Liver (tissue), 9 donors: ENCODE measurements around the gene SH3BP2. TPM values are rescaled to one million over a fixed set of nuclear protein-coding genes. Genes with fewer than 3 reads are reported as not detected.

Experiments
- DNase-seq: peaks from one replicate; pipeline ENCODE4 v3.0.0-alpha.2; 2017; ENCODE audit warnings: low spot score
- H3K27ac ChIP-seq, 2 donors: one replicate each; pipeline ENCODE4 v1.7.0; 2013; ENCODE audit warnings: inconsistent platforms in 2 of 2, low read length in 2 of 2, control low read depth in 1 of 2, low read depth in 1 of 2, mild to moderate bottlenecking in 1 of 2
- H3K27me3 ChIP-seq, 4 donors: one replicate each; pipeline versions ENCODE4 v1.6.1 to v1.7.0; 2013; ENCODE audit warnings: low read length in 3 of 4, inconsistent platforms in 1 of 4, mild to moderate bottlenecking in 1 of 4, moderate library complexity in 1 of 4; ENCODE audit not compliant: control insufficient read depth in 4 of 4, insufficient read depth in 4 of 4
- H3K36me3 ChIP-seq, 4 donors: one replicate each; pipeline versions ENCODE4 v1.6.1 to v1.7.0; 2013; ENCODE audit warnings: low read length in 3 of 4, mild to moderate bottlenecking in 3 of 4, low read depth in 1 of 4, moderate library complexity in 1 of 4; ENCODE audit not compliant: control insufficient read depth in 4 of 4, insufficient read depth in 3 of 4
- H3K4me1 ChIP-seq, 4 donors: one replicate each; pipeline versions ENCODE4 v1.6.1 to v1.7.0; 2013; ENCODE audit warnings: low read length in 3 of 4, mild to moderate bottlenecking in 3 of 4, moderate library complexity in 1 of 4; ENCODE audit not compliant: control insufficient read depth in 4 of 4, insufficient read depth in 4 of 4
- H3K4me3 ChIP-seq, 3 donors: one replicate each; pipeline versions ENCODE4 v1.6.1 to v1.7.0; 2013; ENCODE audit warnings: low read length in 3 of 3, control low read depth in 1 of 3, low read depth in 1 of 3, mild to moderate bottlenecking in 1 of 3
- H3K9ac ChIP-seq, 2 donors: one replicate each; pipeline ENCODE4 v1.7.0; 2013; ENCODE audit warnings: low read length in 2 of 2, mild to moderate bottlenecking in 2 of 2, moderate library complexity in 2 of 2, control low read depth in 1 of 2, low read depth in 1 of 2
- H3K9me3 ChIP-seq, 4 donors: one replicate each; pipeline versions ENCODE4 v1.6.1 to v1.7.0; 2013; ENCODE audit warnings: low read length in 3 of 4; ENCODE audit not compliant: control insufficient read depth in 4 of 4
- FOXA1 ChIP-seq: IDR thresholded peaks from 2 replicates; pipeline ENCODE4 v1.6.1; 2016; ENCODE audit warnings: antibody characterized with exemption
- FOXA2 ChIP-seq: IDR thresholded peaks from 2 replicates; pipeline ENCODE4 v1.6.1; 2016; ENCODE audit warnings: antibody characterized with exemption
- GABPA ChIP-seq, 2 donors: IDR thresholded peaks in 1 of 2; conservative IDR thresholded peaks in 1 of 2; 2 replicates each; pipeline ENCODE4 v1.6.1; 2016; ENCODE audit warnings: antibody characterized with exemption in 2 of 2, mild to moderate bottlenecking in 1 of 2, moderate library complexity in 1 of 2
- HNF4A ChIP-seq, 2 donors: conservative IDR thresholded peaks; 2 replicates each; pipeline ENCODE4 v1.6.1; 2016; ENCODE audit warnings: antibody characterized with exemption in 2 of 2, mild to moderate bottlenecking in 2 of 2
- JUND ChIP-seq, 2 donors: IDR thresholded peaks; 2 replicates each; pipeline ENCODE4 v1.6.1; 2016; ENCODE audit warnings: antibody characterized with exemption in 2 of 2
- NR2F2 ChIP-seq: IDR thresholded peaks from 2 replicates; pipeline ENCODE4 v1.6.1; 2016; ENCODE audit warnings: antibody characterized with exemption
- RAD21 ChIP-seq, 2 donors: IDR thresholded peaks; 2 replicates each; pipeline ENCODE4 v1.6.1; 2016; ENCODE audit warnings: antibody characterized with exemption in 2 of 2, mild to moderate bottlenecking in 2 of 2
- RXRA ChIP-seq, 2 donors: IDR thresholded peaks; 2 replicates each; pipeline ENCODE4 v1.6.1; 2017 to 2018; ENCODE audit warnings: antibody characterized with exemption in 2 of 2, mild to moderate bottlenecking in 1 of 2
- SP1 ChIP-seq: IDR thresholded peaks from 2 replicates; pipeline ENCODE4 v1.6.1; 2018; ENCODE audit warnings: antibody characterized with exemption, mild to moderate bottlenecking
- TAF1 ChIP-seq: conservative IDR thresholded peaks from 2 replicates; pipeline ENCODE4 v1.6.1; 2016; ENCODE audit warnings: antibody characterized with exemption, mild to moderate bottlenecking
- YY1 ChIP-seq: IDR thresholded peaks from 2 replicates; pipeline ENCODE4 v1.6.1; 2016; ENCODE audit warnings: antibody characterized with exemption, mild to moderate bottlenecking
- WGBS: extraction: QIAGEN DNeasy Blood & Tissue Kit; methylation state at CpG from one replicate; pipeline ENCODE4 v1.1.7; 2013; 5-methylcytosine and 5-hydroxymethylcytosine counted together
- polyA plus RNA-seq, 2 donors: library from polyadenylated mRNA; stranded (reverse) in 1 of 2; unstranded in 1 of 2; fragments of 200-250 nt in 1 of 2; fragments of >200 nt in 1 of 2; fragmentation: Nextera tagmentation in 1 of 2; extraction: Ambion mirVana in 1 of 2; gene quantifications; one replicate each; pipeline versions ENCODE4 v1.2.1 to v1.2.3, GENCODE V29; 2013 to 2015
- total RNA-seq, 2 donors: library from RNA; depleted of rRNA; stranded (reverse); fragments of >200 nt; gene quantifications; one replicate each; pipeline ENCODE4 v1.2.3, GENCODE V29; 2014
- TF ChIP-seq, protein P1 (sequence below): IDR thresholded peaks from 2 replicates; pipeline ENCODE4 v1.6.1; 2016; ENCODE audit warnings: antibody characterized with exemption
- TF ChIP-seq, protein P2 (sequence below): IDR thresholded peaks from 2 replicates; pipeline ENCODE4 v1.6.1; 2016; ENCODE audit warnings: antibody characterized with exemption
- TF ChIP-seq, protein P3 (sequence below): IDR thresholded peaks from 2 replicates; pipeline ENCODE4 v1.6.1; 2016; ENCODE audit warnings: antibody characterized with exemption
- TF ChIP-seq, protein P4 (sequence below): fragments of 150-350 bp; IDR thresholded peaks from 2 replicates; pipeline ENCODE4 v1.5.1; 2017; ENCODE audit warnings: improper control_type of control experiment, low read depth, low read length; ENCODE audit not compliant: missing input control
- TF ChIP-seq, protein P5 (sequence below): IDR thresholded peaks from 2 replicates; pipeline ENCODE4 v1.6.1; 2016; ENCODE audit warnings: antibody characterized with exemption, mild to moderate bottlenecking
- donor health status: healthy.
- donor health status: healthy.
- donor health status: healthy.
- donor health status: healthy.
- donor health status: healthy.

Gene SH3BP2
- total and polyA plus RNA-seq, 4 donors: 17.9 to 80.2 (median 38.5) TPM

DNA sequence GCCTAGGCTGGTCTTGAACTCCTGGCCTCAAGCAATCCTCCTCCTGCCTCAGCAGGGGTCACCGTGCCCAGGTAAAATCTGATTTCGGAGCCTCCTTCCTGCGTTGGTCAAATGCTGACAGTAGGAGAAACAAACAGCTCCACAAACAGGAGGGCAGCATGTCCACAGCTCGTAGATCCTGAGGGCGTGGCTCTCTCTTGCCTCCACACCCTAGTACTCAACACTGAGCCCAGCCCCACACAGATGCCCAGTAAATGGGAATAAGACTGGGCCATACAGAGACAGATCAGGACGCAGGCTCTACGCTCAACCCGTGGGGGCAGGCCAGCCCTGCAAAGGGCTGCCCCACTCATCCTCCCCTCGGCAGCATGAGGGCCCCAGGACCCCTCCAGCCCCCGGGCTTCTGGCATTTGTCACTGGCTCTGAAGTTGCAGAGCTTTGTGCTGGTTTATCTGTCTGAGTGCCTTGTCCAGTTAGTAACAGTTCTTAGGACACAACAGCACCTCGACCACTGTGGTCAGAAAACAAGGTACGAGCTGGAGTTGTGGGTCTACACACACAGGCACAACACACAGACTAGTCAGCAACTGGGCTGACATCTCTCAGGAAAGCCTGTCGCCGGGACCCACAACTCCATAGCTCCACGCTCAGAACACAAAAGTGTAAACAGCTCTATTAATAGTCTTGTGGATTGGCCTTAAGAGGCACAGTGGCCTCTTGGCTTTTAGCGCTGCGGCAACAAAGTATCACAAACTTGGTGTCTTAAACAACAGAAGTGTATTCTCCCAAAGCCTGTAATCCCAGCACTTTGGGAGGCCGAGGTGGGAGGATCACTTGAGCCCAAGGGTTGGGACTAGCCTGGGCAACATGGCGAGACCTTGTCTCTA lies 41.9 kb upstream of the SH3BP2 start:
- TF ChIP-seq HNF4A (conservative IDR thresholded peaks at IDR 0.05) (no peak), GABPA (IDR thresholded peaks at IDR 0.05 in 1 of 2, conservative IDR thresholded peaks at IDR 0.05 in 1 of 2) (no peak), RXRA (IDR thresholded peaks at IDR 0.05) (no peak), SP1 (no peak), JUND (IDR thresholded peaks at IDR 0.05) (no peak), TAF1 (no peak)
- TF ChIP-seq, protein P1, sequence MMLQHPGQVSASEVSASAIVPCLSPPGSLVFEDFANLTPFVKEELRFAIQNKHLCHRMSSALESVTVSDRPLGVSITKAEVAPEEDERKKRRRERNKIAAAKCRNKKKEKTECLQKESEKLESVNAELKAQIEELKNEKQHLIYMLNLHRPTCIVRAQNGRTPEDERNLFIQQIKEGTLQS: no peak
- TF ChIP-seq, protein P2, sequence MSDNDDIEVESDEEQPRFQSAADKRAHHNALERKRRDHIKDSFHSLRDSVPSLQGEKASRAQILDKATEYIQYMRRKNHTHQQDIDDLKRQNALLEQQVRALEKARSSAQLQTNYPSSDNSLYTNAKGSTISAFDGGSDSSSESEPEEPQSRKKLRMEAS: no peak
- TF ChIP-seq, protein P3, sequence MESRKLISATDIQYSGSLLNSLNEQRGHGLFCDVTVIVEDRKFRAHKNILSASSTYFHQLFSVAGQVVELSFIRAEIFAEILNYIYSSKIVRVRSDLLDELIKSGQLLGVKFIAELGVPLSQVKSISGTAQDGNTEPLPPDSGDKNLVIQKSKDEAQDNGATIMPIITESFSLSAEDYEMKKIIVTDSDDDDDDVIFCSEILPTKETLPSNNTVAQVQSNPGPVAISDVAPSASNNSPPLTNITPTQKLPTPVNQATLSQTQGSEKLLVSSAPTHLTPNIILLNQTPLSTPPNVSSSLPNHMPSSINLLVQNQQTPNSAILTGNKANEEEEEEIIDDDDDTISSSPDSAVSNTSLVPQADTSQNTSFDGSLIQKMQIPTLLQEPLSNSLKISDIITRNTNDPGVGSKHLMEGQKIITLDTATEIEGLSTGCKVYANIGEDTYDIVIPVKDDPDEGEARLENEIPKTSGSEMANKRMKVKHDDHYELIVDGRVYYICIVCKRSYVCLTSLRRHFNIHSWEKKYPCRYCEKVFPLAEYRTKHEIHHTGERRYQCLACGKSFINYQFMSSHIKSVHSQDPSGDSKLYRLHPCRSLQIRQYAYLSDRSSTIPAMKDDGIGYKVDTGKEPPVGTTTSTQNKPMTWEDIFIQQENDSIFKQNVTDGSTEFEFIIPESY: no peak
- Histone ChIP-seq H3K27me3 (no peaks in the 10 kb centered on the region), H3K4me3 (no peak overlapping the region), H3K36me3 (peaks cover 5 to 17% (median 15%) of the 10 kb centered on the region in 4 donors), H3K9me3 (no peaks in the 10 kb centered on the region), H3K9ac (no peak overlapping the region), H3K27ac (no peak overlapping the region), H3K4me1 (peaks cover 0 to 11% (median 8%) of the 10 kb centered on the region in 4 donors)
- no peak for DNase-seq
- WGBS: 82% methylated on average over 19 of the region's 19 CpGs

DNA sequence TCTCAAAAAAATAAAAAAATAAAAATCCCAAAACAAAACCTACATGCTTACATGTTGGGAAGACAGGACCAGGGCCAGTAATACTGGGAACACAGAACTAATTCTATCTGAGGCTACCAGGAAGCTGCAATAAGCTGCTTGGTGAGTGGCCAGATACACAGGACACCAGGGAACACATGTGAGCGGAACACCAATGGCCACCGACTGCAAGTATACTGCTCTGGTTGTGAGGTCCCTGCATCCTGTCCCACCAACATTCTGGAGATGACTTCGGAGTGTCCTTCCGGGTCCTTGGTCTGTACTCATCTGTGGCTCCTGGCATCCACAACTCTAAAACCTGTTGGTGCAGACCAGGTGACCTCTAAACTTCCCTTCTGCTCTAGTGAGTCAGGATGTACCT lies 39.4 kb upstream of the SH3BP2 start:
- no peak for TF ChIP-seq TAF1
- TF ChIP-seq YY1: no peak
- TF ChIP-seq FOXA2: no peak
- TF ChIP-seq, protein P4, sequence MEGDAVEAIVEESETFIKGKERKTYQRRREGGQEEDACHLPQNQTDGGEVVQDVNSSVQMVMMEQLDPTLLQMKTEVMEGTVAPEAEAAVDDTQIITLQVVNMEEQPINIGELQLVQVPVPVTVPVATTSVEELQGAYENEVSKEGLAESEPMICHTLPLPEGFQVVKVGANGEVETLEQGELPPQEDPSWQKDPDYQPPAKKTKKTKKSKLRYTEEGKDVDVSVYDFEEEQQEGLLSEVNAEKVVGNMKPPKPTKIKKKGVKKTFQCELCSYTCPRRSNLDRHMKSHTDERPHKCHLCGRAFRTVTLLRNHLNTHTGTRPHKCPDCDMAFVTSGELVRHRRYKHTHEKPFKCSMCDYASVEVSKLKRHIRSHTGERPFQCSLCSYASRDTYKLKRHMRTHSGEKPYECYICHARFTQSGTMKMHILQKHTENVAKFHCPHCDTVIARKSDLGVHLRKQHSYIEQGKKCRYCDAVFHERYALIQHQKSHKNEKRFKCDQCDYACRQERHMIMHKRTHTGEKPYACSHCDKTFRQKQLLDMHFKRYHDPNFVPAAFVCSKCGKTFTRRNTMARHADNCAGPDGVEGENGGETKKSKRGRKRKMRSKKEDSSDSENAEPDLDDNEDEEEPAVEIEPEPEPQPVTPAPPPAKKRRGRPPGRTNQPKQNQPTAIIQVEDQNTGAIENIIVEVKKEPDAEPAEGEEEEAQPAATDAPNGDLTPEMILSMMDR: no peak
- TF ChIP-seq, protein P2: no peak
- TF ChIP-seq HNF4A (conservative IDR thresholded peaks at IDR 0.05): no peak
- TF ChIP-seq, protein P3: no peak
- TF ChIP-seq, protein P5, sequence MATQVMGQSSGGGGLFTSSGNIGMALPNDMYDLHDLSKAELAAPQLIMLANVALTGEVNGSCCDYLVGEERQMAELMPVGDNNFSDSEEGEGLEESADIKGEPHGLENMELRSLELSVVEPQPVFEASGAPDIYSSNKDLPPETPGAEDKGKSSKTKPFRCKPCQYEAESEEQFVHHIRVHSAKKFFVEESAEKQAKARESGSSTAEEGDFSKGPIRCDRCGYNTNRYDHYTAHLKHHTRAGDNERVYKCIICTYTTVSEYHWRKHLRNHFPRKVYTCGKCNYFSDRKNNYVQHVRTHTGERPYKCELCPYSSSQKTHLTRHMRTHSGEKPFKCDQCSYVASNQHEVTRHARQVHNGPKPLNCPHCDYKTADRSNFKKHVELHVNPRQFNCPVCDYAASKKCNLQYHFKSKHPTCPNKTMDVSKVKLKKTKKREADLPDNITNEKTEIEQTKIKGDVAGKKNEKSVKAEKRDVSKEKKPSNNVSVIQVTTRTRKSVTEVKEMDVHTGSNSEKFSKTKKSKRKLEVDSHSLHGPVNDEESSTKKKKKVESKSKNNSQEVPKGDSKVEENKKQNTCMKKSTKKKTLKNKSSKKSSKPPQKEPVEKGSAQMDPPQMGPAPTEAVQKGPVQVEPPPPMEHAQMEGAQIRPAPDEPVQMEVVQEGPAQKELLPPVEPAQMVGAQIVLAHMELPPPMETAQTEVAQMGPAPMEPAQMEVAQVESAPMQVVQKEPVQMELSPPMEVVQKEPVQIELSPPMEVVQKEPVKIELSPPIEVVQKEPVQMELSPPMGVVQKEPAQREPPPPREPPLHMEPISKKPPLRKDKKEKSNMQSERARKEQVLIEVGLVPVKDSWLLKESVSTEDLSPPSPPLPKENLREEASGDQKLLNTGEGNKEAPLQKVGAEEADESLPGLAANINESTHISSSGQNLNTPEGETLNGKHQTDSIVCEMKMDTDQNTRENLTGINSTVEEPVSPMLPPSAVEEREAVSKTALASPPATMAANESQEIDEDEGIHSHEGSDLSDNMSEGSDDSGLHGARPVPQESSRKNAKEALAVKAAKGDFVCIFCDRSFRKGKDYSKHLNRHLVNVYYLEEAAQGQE: no peak
- no peak for TF ChIP-seq SP1
- no peak for TF ChIP-seq GABPA (IDR thresholded peaks at IDR 0.05 in 1 of 2, conservative IDR thresholded peaks at IDR 0.05 in 1 of 2)
- TF ChIP-seq FOXA1: no peak
- TF ChIP-seq RAD21 (IDR thresholded peaks at IDR 0.05): no peak
- TF ChIP-seq, protein P1: no peak
- no peak for TF ChIP-seq NR2F2
- peaks cover 0 to 12% (median 8%) of the 10 kb centered on the region in 4 donors for H3K4me1 ChIP-seq
- peaks cover 0 to 3% (median 3%) of the 10 kb centered on the region in 4 donors for H3K36me3 ChIP-seq
- 93% methylated on average over 4 of the region's 4 CpGs for WGBS
- no peak overlapping the region for H3K27ac ChIP-seq
- no peak overlapping the region for H3K9ac ChIP-seq
- no peak for DNase-seq
- no peak overlapping the region for H3K4me3 ChIP-seq
- H3K9me3 ChIP-seq: no peaks in the 10 kb centered on the region
- no peaks in the 10 kb centered on the region for H3K27me3 ChIP-seq
